Dermis microvascular lymphatic vessel endothelial cell (primary cell): ENCODE measurements around the gene EMB. TPM values are rescaled to one million over a fixed set of nuclear protein-coding genes. Genes with fewer than 3 reads are reported as not detected.
"Not testable (repeated sequence)": the region's sequence is repeated elsewhere in the genome, so short reads cannot be mapped to it uniquely, and the experiment has no call there.

ENCODE experiments used
- DNase-seq, 2 donors: peaks; one replicate each; pipeline versions ENCODE4 v3.0.0 to v3.0.0-alpha.2; 2010; ENCODE audit warnings: low read depth in 2 of 2
- total RNA-seq: library from RNA; depleted of rRNA; stranded (reverse); fragments of >200 nt; gene quantifications from 2 replicates; pipeline ENCODE4 v1.2.1, GENCODE V29; 2014

The EMB gene
- total RNA-seq, 1 donor from 2014 or later, result under 0.01 TPM

- not testable (repeated sequence) for DNase-seq
These were observed 19.7 kb downstream of the EMB start for GRCh38 chr5:50421184-50421950.

- no peak for DNase-seq
These were observed 20.6 kb downstream of the EMB start for GRCh38 chr5:50420343-50420935.

GRCh38 chr5:50419656-50420055 lies 21.4 kb downstream of the EMB start:
- not testable (repeated sequence) for DNase-seq

GRCh38 chr5:50416637-50417036 lies 24.5 kb downstream of the EMB start:
- not testable (repeated sequence) for DNase-seq

- DNase-seq, result no peak
These were observed 25.2 kb downstream of the EMB start for GRCh38 chr5:50415912-50416311.

- not testable (repeated sequence) for DNase-seq
These were observed 30.2 kb downstream of the EMB start for GRCh38 chr5:50410932-50411331.

- no peak for DNase-seq
These were observed 34.2 kb downstream of the EMB start for GRCh38 chr5:50406877-50407276.

- no peak for DNase-seq
These were observed 39.8 kb downstream of the EMB start for GRCh38 chr5:50401336-50401735.

- DNase-seq, result not testable (repeated sequence)
These were observed 47.0 kb downstream of the EMB start for GRCh38 chr5:50393925-50394609.

GRCh38 chr5:50392289-50392688 lies 48.8 kb downstream of the EMB start:
- DNase-seq, result not testable (repeated sequence)

GRCh38 chr5:50384381-50384780 lies 56.7 kb downstream of the EMB start:
- not testable (repeated sequence) for DNase-seq

GRCh38 chr5:50376696-50377095 lies 64.4 kb downstream of the EMB start:
- DNase-seq, result not testable (repeated sequence)

- not testable (repeated sequence) for DNase-seq
These were observed 71.6 kb downstream of the EMB start for GRCh38 chr5:50369287-50370033.

GRCh38 chr5:50365426-50366251 lies 75.4 kb downstream of the EMB start:
- DNase-seq, result no peak

GRCh38 chr5:50364535-50365309 lies 76.4 kb downstream of the EMB start:
- DNase-seq, result not testable (repeated sequence)

GRCh38 chr5:50359187-50359586 lies 81.9 kb downstream of the EMB start:
- DNase-seq, result no peak

- DNase-seq, result no peak
These were observed 88.7 kb downstream of the EMB start for GRCh38 chr5:50352382-50352781.
